ENCODE results near the gene SAMD11. TPM values are rescaled to one million over a fixed set of nuclear protein-coding genes. Genes with fewer than 3 reads are reported as not detected.

The SAMD11 gene
- total RNA-seq, 1 experiment from 2014 or later: 2.3 TPM

GRCh38 chr1:935751-936231, 12.1 kb downstream of the SAMD11 start:
- peak; percentile 28 for ATAC-seq
- Mint-ChIP-seq H3K9me3 (no peaks in the 10 kb centered on the region), H3K27ac (no peak overlapping the region), H3K27me3 (ENCODE audit: low read depth) (peaks cover 83% of the 10 kb centered on the region), H3K4me1 (peaks cover 14% of the 10 kb centered on the region), H3K36me3 (no peaks in the 10 kb centered on the region), H3K4me3 (peak overlapping the region; percentile 60)
- ChIA-PET POLR2A (no interaction called here), CTCF (no interaction called here)
- TF ChIP-seq NFATC4 (CRISPR knock-in tag; IDR thresholded peaks at IDR 0.05): no peak
- TF ChIP-seq, protein P1, sequence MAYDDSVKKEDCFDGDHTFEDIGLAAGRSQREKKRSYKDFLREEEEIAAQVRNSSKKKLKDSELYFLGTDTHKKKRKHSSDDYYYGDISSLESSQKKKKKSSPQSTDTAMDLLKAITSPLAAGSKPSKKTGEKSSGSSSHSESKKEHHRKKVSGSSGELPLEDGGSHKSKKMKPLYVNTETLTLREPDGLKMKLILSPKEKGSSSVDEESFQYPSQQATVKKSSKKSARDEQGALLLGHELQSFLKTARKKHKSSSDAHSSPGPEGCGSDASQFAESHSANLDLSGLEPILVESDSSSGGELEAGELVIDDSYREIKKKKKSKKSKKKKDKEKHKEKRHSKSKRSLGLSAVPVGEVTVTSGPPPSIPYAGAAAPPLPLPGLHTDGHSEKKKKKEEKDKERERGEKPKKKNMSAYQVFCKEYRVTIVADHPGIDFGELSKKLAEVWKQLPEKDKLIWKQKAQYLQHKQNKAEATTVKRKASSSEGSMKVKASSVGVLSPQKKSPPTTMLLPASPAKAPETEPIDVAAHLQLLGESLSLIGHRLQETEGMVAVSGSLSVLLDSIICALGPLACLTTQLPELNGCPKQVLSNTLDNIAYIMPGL (CRISPR knock-in tag; IDR thresholded peaks at IDR 0.05): 0 out of 2 replicates have a peak, but pooled peaks have one; percentile 13
- DNase-seq (ENCODE audit: low spot score): peak; percentile 56

DNA sequence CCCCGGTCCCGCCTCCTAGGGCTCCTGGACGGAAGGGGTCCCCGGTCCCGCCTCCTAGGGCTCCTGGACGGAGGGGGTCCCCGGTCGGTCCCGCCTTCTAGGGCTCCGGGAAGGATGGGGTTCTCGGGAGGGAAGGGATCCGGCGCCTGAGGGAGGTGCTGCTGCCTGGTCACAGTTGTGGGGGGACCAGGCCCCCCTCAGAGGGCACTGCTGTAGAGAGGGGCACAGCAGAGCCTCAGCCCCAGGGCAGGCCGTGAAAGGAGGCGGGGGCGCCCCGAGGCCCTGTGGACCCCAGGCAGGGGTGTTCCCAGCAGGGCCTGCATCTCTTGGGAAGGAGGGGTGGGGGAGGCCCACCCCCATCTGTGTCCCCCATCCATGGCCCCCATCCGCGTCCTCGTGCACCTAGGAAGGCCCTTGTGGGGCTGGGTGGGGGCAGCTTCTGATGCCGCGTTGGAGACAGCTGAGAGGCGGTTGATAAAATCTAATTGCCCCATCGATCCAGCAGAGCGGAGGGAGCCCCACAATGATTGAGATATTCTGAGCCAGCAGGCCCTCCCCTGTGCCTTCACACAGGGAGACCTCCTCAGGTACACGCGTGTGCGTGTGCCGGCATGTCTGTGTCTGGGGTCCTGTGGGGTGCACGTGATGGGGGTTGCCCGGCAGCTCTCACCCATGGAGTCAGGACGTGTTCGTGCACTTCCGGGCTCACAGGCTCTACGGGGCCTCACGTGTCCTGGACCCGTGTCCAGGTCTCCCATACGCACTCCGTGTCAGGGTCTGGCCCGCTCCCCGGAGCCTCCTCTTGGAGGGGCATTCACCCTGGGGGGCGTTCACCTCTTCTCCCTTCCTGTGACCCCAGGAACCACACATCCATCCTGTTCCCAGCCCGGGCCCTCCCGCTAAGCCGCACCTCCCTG, 12.9 kb downstream of the SAMD11 start:
- Mint-ChIP-seq H3K4me1 (peaks cover 15% of the 10 kb centered on the region), H3K36me3 (no peaks in the 10 kb centered on the region), H3K27ac (no peak overlapping the region), H3K9me3 (no peaks in the 10 kb centered on the region), H3K4me3 (no peak overlapping the region), H3K27me3 (ENCODE audit: low read depth) (peaks cover 83% of the 10 kb centered on the region)
- TF ChIP-seq ZNF671 (CRISPR knock-in tag; IDR thresholded peaks at IDR 0.05) (no peak), ATF3 (CRISPR knock-in tag; conservative IDR thresholded peaks at IDR 0.05) (no peak), HMGA2 (CRISPR knock-in tag; IDR thresholded peaks at IDR 0.05) (no peak), MLX (CRISPR knock-in tag; IDR thresholded peaks at IDR 0.05) (no peak), TEAD1 (CRISPR knock-in tag; IDR thresholded peaks at IDR 0.05) (no peak), CREB1 (CRISPR knock-in tag; IDR thresholded peaks at IDR 0.05) (no peak), JAZF1 (CRISPR knock-in tag; IDR thresholded peaks at IDR 0.05) (no peak), AR (CRISPR knock-in tag; IDR thresholded peaks at IDR 0.05) (no peak), ZNF425 (CRISPR knock-in tag; conservative IDR thresholded peaks at IDR 0.05) (no peak), ZNF219 (CRISPR knock-in tag; IDR thresholded peaks at IDR 0.05; ENCODE audit: borderline replicate concordance) (no peak), ZNF281 (CRISPR knock-in tag; IDR thresholded peaks at IDR 0.05) (no peak), ZNF121 (CRISPR knock-in tag; IDR thresholded peaks at IDR 0.05) (no peak), ERG (CRISPR knock-in tag; IDR thresholded peaks at IDR 0.05) (no peak), ZBTB21 (CRISPR knock-in tag; IDR thresholded peaks at IDR 0.05; ENCODE audit: borderline replicate concordance) (no peak)
- TF ChIP-seq, protein P2, sequence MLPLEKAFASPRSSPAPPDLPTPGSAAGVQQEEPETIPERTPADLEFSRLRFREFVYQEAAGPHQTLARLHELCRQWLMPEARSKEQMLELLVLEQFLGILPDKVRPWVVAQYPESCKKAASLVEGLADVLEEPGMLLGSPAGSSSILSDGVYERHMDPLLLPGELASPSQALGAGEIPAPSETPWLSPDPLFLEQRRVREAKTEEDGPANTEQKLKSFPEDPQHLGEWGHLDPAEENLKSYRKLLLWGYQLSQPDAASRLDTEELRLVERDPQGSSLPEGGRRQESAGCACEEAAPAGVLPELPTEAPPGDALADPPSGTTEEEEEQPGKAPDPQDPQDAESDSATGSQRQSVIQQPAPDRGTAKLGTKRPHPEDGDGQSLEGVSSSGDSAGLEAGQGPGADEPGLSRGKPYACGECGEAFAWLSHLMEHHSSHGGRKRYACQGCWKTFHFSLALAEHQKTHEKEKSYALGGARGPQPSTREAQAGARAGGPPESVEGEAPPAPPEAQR (CRISPR knock-in tag; IDR thresholded peaks at IDR 0.05): no peak
- CTCF ChIA-PET: no interaction called here
- ATAC-seq (no peak), DNase-seq (ENCODE audit: low spot score) (no peak)
- POLR2A ChIA-PET: no interaction called here
